SH-SY5Y (cell line): ENCODE measurements around the gene SECISBP2L.

ENCODE experiments used
- GATA2 ChIP-seq: IDR thresholded peaks from 2 replicates; pipeline ENCODE4 v1.6.1; 2011; ENCODE audit warnings: mild to moderate bottlenecking, low read depth, low read length
- GATA3 ChIP-seq: IDR thresholded peaks from 2 replicates; pipeline ENCODE4 v1.6.1; 2011; ENCODE audit warnings: low read depth, mild to moderate bottlenecking, low read length, moderate library complexity

DNA sequence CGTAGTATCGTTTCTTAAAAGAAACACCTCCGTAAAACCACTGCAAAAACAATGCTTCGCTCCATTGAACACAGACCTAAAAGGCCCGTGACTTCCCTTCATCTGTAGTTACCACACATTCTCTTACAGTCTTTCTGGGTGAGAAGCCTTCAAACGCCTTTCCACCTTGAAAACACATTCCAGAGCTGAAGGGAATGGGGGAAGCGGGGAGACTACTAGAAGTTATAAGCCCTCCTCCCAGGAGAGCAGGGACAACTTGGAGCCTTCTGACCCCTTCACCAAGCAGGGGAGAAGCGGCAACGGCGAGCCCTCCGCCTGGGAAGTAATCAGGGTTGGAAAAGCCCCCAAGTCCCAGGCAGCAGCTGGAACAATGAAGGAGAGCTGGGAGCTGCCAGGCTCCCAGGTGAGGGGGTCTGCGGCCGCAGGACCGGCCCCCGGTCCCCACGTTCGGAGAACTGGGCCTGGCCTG is 461 bp downstream of the SECISBP2L start:
- TF ChIP-seq GATA3 (no peak), GATA2 (no peak)
